KMS-11 (cell line): ENCODE measurements around the gene SHH.

ENCODE experiments used
- H2AFZ ChIP-seq: fragments of 200-600 bp; sonication (generic); 2 replicates; pipeline ENCODE4 v1.6.1; 2016; ENCODE audit warnings: antibody characterized with exemption, mixed run types, low read depth
- H3K27ac ChIP-seq: fragments of 200-600 bp; sonication (generic); 2 replicates; pipeline ENCODE4 v1.6.1; 2016; ENCODE audit warnings: mild to moderate bottlenecking, mixed run types
- H3K27me3 ChIP-seq: fragments of 200-600 bp; sonication (generic); 2 replicates; pipeline ENCODE4 v1.6.1; 2017; ENCODE audit warnings: mild to moderate bottlenecking, low read depth, mixed run types, moderate library complexity; ENCODE audit not compliant: insufficient read depth
- H3K36me3 ChIP-seq: fragments of 200-600 bp; sonication (generic); 2 replicates; pipeline ENCODE4 v1.6.1; 2017; ENCODE audit warnings: mild to moderate bottlenecking, mixed run types; ENCODE audit not compliant: insufficient read depth
- H3K4me1 ChIP-seq: fragments of 200-600 bp; sonication (generic); 2 replicates; pipeline ENCODE4 v1.6.1; 2016; ENCODE audit warnings: mild to moderate bottlenecking, low read depth, mixed run types; ENCODE audit not compliant: poor library complexity, severe bottlenecking
- H3K4me2 ChIP-seq: fragments of 200-600 bp; sonication (generic); 2 replicates; pipeline ENCODE4 v1.7.0; 2016; ENCODE audit warnings: mild to moderate bottlenecking, mixed run types
- H3K4me3 ChIP-seq: fragments of 200-600 bp; sonication (generic); IDR thresholded peaks from 2 replicates; pipeline ENCODE4 v1.6.1; 2017; ENCODE audit warnings: low read depth, low read length, mixed read lengths; ENCODE audit not compliant: insufficient read depth
- H3K79me2 ChIP-seq: fragments of 200-600 bp; sonication (generic); 2 replicates; pipeline ENCODE4 v1.6.1; 2016; ENCODE audit warnings: low read depth, mixed run types; ENCODE audit not compliant: insufficient read depth
- H3K9ac ChIP-seq: fragments of 200-600 bp; sonication (generic); 2 replicates; pipeline ENCODE4 v1.6.1; 2016; ENCODE audit warnings: mild to moderate bottlenecking, mixed run types
- H4K20me1 ChIP-seq: fragments of 200-600 bp; sonication (generic); 2 replicates; pipeline ENCODE4 v1.6.1; 2016; ENCODE audit warnings: mild to moderate bottlenecking, mixed run types; ENCODE audit not compliant: insufficient read depth
- TF ChIP-seq, protein P1 (sequence below): fragments of 200-600 bp; sonication (generic); conservative IDR thresholded peaks from 2 replicates; pipeline ENCODE4 v1.6.1; 2017; ENCODE audit warnings: low read depth, mild to moderate bottlenecking, antibody characterized with exemption, low read length, moderate library complexity, mixed read lengths

Gene SHH

DNA sequence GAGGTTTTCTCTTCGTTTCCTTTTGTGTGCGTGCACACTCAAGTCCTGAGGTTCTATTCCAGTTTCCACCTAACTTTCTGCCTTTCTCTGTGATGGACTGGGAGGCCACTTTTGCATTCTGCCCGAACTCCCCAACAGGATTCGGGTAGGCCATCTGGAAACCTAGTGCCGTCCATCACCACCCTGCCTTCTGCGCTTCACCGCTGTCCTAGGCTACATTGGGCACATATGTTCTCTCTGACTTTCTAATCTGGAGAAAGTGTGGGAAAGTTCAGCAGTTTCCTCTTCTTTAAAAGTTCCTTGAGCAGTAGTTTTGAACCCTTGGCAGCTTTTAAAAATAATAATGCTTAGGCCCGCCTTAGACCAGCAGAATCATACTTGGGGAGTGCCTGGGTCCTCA, 46.8 kb downstream of the SHH start:
- no peaks in the 10 kb centered on the region for H3K4me1 ChIP-seq
- H4K20me1 ChIP-seq = no peaks in the 10 kb centered on the region
- H3K27ac ChIP-seq = no peak overlapping the region
- H3K36me3 ChIP-seq = peaks cover 4% of the 10 kb centered on the region; the same call in 1 of the 2 replicates
- H3K79me2 ChIP-seq = peaks cover 24% of the 10 kb centered on the region; the same call in 1 of the 2 replicates
- TF ChIP-seq, protein P1, sequence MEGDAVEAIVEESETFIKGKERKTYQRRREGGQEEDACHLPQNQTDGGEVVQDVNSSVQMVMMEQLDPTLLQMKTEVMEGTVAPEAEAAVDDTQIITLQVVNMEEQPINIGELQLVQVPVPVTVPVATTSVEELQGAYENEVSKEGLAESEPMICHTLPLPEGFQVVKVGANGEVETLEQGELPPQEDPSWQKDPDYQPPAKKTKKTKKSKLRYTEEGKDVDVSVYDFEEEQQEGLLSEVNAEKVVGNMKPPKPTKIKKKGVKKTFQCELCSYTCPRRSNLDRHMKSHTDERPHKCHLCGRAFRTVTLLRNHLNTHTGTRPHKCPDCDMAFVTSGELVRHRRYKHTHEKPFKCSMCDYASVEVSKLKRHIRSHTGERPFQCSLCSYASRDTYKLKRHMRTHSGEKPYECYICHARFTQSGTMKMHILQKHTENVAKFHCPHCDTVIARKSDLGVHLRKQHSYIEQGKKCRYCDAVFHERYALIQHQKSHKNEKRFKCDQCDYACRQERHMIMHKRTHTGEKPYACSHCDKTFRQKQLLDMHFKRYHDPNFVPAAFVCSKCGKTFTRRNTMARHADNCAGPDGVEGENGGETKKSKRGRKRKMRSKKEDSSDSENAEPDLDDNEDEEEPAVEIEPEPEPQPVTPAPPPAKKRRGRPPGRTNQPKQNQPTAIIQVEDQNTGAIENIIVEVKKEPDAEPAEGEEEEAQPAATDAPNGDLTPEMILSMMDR = no peak
- H3K4me2 ChIP-seq = no peak overlapping the region
- no peak overlapping the region for H2AFZ ChIP-seq
- no peak overlapping the region for H3K4me3 ChIP-seq
- no peaks in the 10 kb centered on the region for H3K27me3 ChIP-seq
- no peak overlapping the region for H3K9ac ChIP-seq

GRCh38 chr7:155764438-155764793, 47.8 kb downstream of the SHH start:
- Histone ChIP-seq H3K27me3 (no peaks in the 10 kb centered on the region), H3K27ac (no peak overlapping the region), H3K4me3 (no peak overlapping the region), H3K4me2 (no peak overlapping the region), H2AFZ (no peak overlapping the region), H3K9ac (no peak overlapping the region), H3K36me3 (0 out of 2 replicates have a peak, but pooled peaks cover 4% of the 10 kb centered on the region), H3K4me1 (no peaks in the 10 kb centered on the region), H4K20me1 (no peaks in the 10 kb centered on the region), H3K79me2 (peaks cover 24% of the 10 kb centered on the region; the same call in 1 of the 2 replicates)
- TF ChIP-seq, protein P1 = no peak

DNA sequence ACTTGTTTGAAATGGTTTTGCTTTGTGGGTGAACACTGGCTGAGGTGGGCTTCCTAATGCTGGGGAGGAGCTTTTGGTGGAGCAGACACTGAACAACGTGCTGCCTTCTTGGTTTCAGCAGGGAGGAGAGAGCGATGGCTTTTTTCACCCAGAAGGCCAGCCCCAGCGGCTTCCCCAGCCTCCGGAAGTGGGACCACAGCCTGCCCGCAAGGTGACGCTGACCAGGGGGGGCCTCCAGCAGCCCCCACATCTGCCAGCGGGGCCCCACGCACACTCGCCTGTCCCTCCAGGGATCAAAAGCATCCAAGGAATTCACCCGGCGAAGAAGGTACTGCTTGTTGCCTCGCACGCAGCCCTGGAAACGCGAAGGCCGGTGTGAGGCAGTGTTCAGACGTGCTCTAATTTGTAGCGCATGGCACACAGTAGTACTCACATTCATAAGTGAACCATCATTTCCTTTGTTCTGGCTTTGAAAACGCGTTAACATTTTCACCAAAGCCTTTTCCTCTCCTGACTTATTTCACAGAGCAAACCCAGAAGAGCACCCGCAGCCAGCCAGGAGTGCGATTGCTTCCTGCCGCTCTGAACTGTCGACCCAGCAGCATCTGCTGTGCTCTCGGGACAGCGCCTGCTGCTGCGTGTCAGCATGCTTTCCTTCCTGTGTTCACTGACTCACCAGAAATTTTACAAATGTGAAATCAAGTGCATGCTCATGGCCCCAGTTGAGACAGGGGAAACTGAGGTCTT, 48.4 kb downstream of the SHH start:
- Histone ChIP-seq H3K4me2 (no peak overlapping the region), H3K4me1 (no peaks in the 10 kb centered on the region), H3K79me2 (peaks cover 24% of the 10 kb centered on the region; the same call in 1 of the 2 replicates), H3K36me3 (0 out of 2 replicates have a peak, but pooled peaks cover 4% of the 10 kb centered on the region), H3K9ac (no peak overlapping the region), H3K4me3 (no peak overlapping the region), H3K27me3 (no peaks in the 10 kb centered on the region), H2AFZ (no peak overlapping the region), H4K20me1 (no peaks in the 10 kb centered on the region), H3K27ac (no peak overlapping the region)
- TF ChIP-seq, protein P1 = no peak

GRCh38 chr7:155763122-155763521, 49.1 kb downstream of the SHH start:
- Histone ChIP-seq H3K36me3 (0 out of 2 replicates have a peak, but pooled peaks cover 4% of the 10 kb centered on the region), H4K20me1 (no peaks in the 10 kb centered on the region), H3K9ac (no peak overlapping the region), H3K4me3 (no peak overlapping the region), H3K27ac (no peak overlapping the region), H3K79me2 (peaks cover 32% of the 10 kb centered on the region; the same call in 1 of the 2 replicates), H3K27me3 (no peaks in the 10 kb centered on the region), H3K4me2 (no peak overlapping the region), H3K4me1 (no peaks in the 10 kb centered on the region), H2AFZ (no peak overlapping the region)
- TF ChIP-seq, protein P1 = no peak
